HEK293T (cell line): Measurements from ENCODE around the gene SEMA4D.

Experiments
- CTBP1 ChIP-seq: fragments of 450-650 bp; IDR thresholded peaks from 2 replicates; pipeline ENCODE4 v1.6.1; 2016; ENCODE audit warnings: borderline replicate concordance
- ELF4 ChIP-seq: fragments of 450-650 bp; IDR thresholded peaks from 2 replicates; pipeline ENCODE4 v1.6.1; 2017; ENCODE audit warnings: antibody characterized with exemption
- FOXM1 ChIP-seq: fragments of 450-650 bp; IDR thresholded peaks from 2 replicates; pipeline ENCODE4 v1.6.1; 2017; ENCODE audit warnings: mild to moderate bottlenecking, borderline replicate concordance
- L3MBTL2 ChIP-seq: fragments of 450-650 bp; conservative IDR thresholded peaks from 2 replicates; pipeline ENCODE4 v1.6.1; 2016; ENCODE audit warnings: mild to moderate bottlenecking
- NFRKB ChIP-seq: fragments of 450-650 bp; IDR thresholded peaks from 2 replicates; pipeline ENCODE4 v1.6.1; 2016; ENCODE audit warnings: mild to moderate bottlenecking, moderate library complexity
- SUZ12 ChIP-seq: fragments of 450-650 bp; IDR thresholded peaks from 2 replicates; pipeline ENCODE4 v1.6.1; 2016; ENCODE audit warnings: mild to moderate bottlenecking
- TARDBP ChIP-seq: fragments of 450-650 bp; IDR thresholded peaks from 2 replicates; pipeline ENCODE4 v1.6.1; 2016
- ZNF384 ChIP-seq: fragments of 450-650 bp; IDR thresholded peaks from 2 replicates; pipeline ENCODE4 v1.6.1; 2016

- TF ChIP-seq TARDBP (no peak), L3MBTL2 (no peak), NFRKB (no peak), ELF4 (no peak), CTBP1 (no peak), ZNF384 (no peak), FOXM1 (no peak), SUZ12 (no peak)
Measured at GRCh38 chr9:89542401-89543021, 44.6 kb upstream of the SEMA4D start.
